ENCODE measurements around the gene STAB1.
"Not testable (repeated sequence)": the region's sequence is repeated elsewhere in the genome, so short reads cannot be mapped to it uniquely, and the experiment has no call there.

Gene STAB1

DNA sequence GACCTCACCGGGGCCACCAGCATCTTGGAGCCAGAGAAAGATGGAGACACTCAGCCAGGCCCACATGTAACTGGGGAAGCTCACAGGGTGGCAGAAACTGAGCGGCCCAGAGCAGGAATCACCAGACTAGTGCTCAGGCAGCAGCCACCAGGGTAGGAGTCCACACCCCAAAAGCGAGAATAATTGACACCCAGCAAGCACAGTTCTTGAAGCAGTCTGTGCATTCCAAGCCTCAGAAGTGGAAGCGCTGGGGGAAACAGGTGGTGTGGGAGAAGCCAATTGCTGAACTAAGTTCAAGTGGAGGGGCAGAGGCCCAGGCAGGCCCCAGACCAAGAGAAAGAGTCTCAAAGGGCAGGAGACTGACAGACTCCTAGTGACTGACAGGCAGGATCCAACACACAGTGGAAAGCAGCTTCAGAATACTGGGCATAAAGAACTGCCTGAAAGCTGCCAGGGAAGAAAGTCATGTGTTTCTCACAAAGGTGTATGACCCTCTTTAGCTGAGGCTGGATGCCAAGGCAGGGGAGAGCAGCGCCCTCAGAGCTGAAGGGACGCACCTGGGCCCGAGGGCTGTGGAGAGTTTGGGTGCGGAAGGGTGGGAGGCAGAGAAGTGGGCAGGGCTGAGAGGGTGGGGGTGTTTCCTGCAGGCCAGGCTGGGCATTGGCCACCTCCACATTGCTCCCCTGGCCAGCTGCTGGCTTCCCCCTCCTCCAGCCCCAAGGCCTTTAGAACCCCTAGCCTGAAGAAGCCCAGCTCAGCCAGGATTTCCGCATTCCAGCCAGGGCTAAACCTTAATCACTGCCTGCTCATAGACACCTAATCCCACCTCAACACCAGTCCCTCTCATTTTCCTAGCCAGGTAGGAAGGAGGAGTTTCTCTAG lies 30.8 kb downstream of the STAB1 start:
- peak overlapping the region; percentile 67 for H3K27ac Mint-ChIP-seq
- peaks cover 84% of the 10 kb centered on the region for H3K36me3 Mint-ChIP-seq (ENCODE audit: low read depth)

DNA sequence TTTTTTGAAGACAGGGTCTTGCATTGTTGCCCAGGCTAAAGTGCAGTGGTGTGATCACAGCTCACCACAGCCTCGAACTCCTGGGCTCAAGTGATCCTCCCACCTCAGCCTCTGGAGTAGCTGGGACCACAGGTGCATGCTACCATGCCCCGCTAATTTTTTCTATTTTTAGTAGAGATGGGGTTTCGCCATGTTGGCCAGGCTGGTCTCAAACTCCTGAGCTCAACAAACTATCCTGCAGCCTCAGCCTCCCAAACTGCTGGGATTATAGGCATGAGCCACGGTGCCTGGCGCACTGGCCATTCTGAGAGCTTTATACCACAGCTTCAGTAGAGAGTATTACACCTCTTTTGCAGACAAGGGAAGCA lies 31.5 kb downstream of the STAB1 start:
- H3K4me3 Mint-ChIP-seq; intact Hi-C loops (cut with micrococcal nuclease); H3K9me3 Mint-ChIP-seq; H3K27me3 Mint-ChIP-seq: not testable (repeated sequence)
- Mint-ChIP-seq H3K4me1 (ENCODE audit: low read depth) (peaks cover 35% of the 10 kb centered on the region), H3K36me3 (ENCODE audit: low read depth) (peaks cover 77% of the 10 kb centered on the region), H3K27ac (peak overlapping the region; percentile 67)

More for the DNA sequence above, 30.8 kb downstream of the STAB1 start:
- H3K4me3 Mint-ChIP-seq: no peak overlapping the region
- intact Hi-C loops (cut with micrococcal nuclease): no loop called here
- H3K27me3 Mint-ChIP-seq: no peaks in the 10 kb centered on the region
- no peaks in the 10 kb centered on the region for H3K9me3 Mint-ChIP-seq
- peaks cover 37% of the 10 kb centered on the region for H3K4me1 Mint-ChIP-seq (ENCODE audit: low read depth)

DNA sequence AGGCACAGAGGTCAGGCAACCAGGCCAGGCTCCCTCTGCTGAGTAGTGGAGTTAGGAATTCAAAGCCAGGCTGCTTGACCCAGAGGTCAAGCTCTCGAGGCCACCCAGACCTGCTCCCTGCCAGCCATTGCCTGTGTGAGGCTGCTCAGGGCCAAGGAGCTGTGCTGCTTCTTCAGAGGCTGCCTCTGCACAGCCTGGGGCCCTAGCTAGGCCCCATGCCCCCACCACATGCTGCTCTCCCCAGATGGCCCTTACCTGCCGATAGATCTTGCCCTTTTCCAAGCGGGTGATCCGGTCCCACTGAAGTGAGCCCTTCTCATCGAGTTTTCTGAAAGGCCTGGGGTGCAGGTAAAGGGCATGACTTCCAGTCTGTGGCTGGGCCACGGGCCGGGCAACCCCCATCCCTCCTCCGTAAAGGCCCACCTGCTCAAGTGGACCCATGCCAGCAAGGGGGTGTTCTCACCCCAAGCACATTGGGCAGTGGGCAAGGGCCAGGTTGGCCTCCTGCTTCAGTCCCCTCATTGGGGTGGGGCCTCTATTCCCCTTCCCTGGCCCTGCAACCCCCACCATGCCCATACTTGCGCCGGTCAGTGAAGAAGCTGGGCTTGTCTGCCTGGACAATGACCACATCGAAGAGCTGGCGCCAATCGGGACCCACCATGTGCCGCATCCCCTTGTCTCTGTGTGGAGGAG lies 32.0 kb downstream of the STAB1 start:
- Mint-ChIP-seq H3K4me1 (ENCODE audit: low read depth) (peaks cover 38% of the 10 kb centered on the region), H3K27ac (peak overlapping the region; percentile 42), H3K9me3 (no peaks in the 10 kb centered on the region), H3K27me3 (no peaks in the 10 kb centered on the region), H3K36me3 (ENCODE audit: low read depth) (peaks cover 72% of the 10 kb centered on the region), H3K4me3 (no peak overlapping the region)
- intact Hi-C loops (cut with micrococcal nuclease): no loop called here

DNA sequence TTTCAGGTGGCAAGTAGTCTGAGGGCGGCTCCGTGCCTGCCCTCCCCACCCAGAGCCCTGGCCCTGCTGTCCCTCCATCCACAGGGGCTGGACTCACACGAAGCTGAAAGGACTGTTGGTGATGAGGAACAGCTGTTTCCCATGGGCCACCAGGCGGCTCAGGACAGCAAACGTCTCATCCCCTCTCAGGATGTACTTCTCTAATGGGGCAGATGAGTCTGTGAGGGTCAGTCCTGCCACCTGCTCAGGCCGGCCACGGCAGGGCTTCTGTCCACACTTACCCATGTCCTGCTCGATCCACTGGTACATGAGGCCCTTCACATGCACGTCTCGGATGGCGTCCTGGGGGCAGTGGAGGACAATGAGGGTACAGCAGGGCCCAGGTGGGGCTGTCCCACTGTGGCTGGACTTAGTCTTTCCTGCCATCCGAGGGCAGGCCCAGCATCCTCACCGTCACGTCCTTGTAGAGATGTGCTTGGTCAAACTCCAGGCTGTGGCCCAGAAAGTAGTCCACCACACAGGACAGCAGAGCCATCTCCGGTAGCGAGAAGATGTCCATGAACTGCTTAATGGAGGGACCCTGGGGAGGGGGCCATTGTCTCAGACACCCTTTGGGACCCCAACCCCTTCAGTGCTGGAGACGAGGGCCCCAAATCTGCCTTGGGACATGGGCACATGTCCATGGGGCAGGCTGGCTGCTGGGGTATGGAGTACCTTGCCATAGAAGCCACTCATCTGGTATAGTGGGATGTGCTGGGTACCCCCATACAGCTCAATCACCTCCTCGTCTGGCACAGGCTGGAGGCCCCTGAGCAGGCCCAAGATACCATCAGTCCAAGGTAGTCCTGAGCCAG lies 32.8 kb downstream of the STAB1 start:
- no peaks in the 10 kb centered on the region for H3K27me3 Mint-ChIP-seq
- no peaks in the 10 kb centered on the region for H3K9me3 Mint-ChIP-seq

DNA sequence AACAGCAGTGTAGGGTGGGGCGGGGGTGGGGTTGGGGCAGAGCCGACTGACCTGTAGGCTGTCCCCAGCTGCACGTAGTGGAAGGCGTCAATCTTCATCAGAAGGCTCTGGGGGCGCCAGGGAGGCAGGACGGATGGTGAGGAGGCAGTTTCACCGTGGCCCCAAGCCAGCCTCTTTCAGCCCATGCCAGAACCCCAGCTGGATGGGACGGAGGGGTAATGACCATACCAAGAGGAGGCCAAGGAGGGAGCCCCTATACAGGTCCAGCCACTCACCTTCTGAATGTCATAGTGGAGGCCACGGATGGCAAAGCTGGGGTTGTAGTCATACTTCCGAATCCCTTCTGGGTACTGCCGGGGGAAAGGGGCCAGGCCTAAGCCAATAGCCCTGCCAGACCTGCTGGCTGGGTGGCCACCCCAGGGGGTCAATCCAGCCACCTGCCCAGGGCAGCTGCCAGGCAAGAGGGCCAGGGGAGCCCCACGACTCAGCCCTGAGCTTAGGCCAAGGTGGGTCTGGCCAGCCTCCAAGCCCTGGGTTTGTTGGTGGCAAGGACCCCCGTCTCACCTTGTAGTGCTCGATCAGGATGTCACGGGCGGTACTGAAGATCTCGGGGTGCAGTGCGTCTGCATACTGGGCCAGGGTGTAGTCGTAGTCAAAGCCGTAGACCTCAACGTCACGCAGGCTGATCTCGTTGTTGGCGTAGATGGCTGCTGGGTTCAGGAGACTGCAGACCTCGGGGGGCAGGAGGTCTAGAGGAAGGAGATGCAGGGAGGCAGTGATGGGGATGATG lies 33.6 kb downstream of the STAB1 start:
- no peaks in the 10 kb centered on the region for H3K9me3 Mint-ChIP-seq
- H3K36me3 Mint-ChIP-seq (ENCODE audit: low read depth): peaks cover 56% of the 10 kb centered on the region
- H3K27me3 Mint-ChIP-seq: no peaks in the 10 kb centered on the region
- no peak overlapping the region for H3K4me3 Mint-ChIP-seq
- peaks cover 38% of the 10 kb centered on the region for H3K4me1 Mint-ChIP-seq (ENCODE audit: low read depth)
- intact Hi-C loops (cut with micrococcal nuclease): no loop called here
- peak overlapping the region; percentile 10 for H3K27ac Mint-ChIP-seq

More for the DNA sequence above, 32.8 kb downstream of the STAB1 start:
- intact Hi-C loops (cut with micrococcal nuclease): no loop called here
- Mint-ChIP-seq H3K4me1 (ENCODE audit: low read depth) (peaks cover 45% of the 10 kb centered on the region), H3K36me3 (ENCODE audit: low read depth) (peaks cover 64% of the 10 kb centered on the region), H3K4me3 (no peak overlapping the region), H3K27ac (peak overlapping the region; percentile 42)

DNA sequence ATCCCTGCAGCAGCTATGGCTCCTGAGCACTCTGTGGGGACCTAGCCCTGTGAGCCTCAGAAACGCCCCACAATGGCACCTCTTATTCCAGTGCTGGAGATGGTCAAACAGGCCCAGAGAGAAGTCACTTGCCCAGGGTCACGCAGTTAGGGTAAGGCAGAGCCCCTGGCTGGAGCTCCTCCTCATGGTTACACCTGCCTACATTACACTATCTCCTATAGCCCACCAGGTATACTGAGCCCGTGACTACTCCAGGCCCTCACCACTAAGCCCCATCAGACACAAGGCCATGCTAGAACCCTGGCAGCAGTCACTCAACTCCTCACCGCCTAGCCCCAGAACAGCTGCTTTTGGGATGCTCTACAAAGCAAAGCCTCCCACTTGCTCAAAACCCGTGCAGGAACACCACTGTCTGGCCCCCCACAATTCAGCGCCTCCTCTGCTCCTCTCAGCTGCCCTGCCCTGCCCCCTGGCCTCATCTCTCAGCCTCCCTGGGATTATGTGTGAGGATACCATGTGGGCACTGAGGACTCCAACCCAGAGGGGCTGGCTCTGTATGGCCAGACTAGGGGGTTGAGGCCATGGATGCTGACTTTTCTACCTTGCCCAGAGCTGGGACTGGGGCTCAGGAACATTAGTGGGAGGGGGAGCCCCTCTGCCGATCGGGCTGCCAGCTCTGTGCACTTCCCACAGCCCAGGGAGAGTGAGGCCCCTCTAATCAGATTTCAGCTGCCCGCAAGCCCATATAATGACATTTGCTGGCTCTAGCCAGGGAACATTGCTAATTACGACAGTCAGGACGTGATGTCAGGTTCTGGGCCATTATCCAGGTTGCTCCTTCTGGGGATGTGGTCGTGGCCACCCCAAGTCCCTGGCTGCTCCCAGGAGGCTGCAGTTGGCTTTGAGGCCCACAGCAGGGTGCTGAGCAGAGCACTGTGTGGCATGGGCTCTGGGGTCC lies 34.5 kb downstream of the STAB1 start:
- intact Hi-C loops (cut with micrococcal nuclease): no loop called here
- Mint-ChIP-seq H3K4me1 (ENCODE audit: low read depth) (peaks cover 37% of the 10 kb centered on the region), H3K27me3 (peaks cover 2% of the 10 kb centered on the region), H3K9me3 (no peaks in the 10 kb centered on the region), H3K36me3 (ENCODE audit: low read depth) (peaks cover 47% of the 10 kb centered on the region), H3K4me3 (no peak overlapping the region), H3K27ac (peak overlapping the region; percentile 33)

DNA sequence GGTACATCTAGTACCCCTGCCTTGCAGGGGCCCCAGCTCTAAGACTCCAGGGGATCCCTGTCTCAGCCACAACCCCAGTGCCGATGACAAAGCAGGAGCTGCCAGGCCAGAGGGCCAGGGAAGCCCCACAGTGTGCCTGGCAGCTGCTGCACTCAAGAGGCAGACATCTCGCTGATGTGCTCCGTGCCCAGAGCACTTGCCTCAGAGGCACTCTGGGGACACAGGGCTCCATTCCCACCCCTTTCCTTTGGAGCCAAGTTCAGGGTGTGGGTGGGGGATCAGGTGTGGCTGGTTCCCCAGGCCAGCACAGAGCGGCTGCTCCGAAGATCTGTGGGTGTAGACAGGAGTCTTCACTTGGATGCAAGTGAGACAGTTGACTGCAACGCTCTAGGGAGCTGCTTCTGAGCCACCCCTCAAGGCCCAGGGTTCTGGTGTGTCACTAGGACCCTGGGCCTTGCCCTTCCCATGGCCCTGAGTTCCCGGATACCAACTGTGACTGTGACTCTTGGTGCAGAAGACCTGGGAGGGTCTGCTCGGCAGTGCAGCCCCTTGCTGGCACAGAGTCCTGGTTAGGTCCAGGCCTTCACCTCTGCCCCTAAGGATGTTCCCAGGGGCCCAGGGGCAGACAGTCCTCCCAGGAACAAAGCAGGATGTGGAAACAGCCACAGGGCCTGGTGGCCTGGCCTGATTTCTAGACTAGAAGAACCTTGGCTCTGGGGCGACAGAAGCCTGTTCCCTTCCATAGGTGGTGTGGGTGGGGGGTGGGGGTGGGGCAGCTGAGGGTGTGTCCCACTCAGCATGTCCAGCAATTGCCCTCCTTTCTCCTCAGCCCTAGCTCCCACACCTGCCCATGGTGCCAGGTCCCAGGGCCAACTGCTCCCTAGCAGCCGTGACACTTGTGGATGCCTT lies 36.0 kb downstream of the STAB1 start:
- H3K4me3 Mint-ChIP-seq: no peak overlapping the region
- H3K4me1 Mint-ChIP-seq (ENCODE audit: low read depth): peaks cover 42% of the 10 kb centered on the region
- no peaks in the 10 kb centered on the region for H3K9me3 Mint-ChIP-seq
- H3K36me3 Mint-ChIP-seq (ENCODE audit: low read depth): peaks cover 32% of the 10 kb centered on the region
- H3K27me3 Mint-ChIP-seq: peaks cover 2% of the 10 kb centered on the region
- no peak overlapping the region for H3K27ac Mint-ChIP-seq
- intact Hi-C loops (cut with micrococcal nuclease): no loop called here

DNA sequence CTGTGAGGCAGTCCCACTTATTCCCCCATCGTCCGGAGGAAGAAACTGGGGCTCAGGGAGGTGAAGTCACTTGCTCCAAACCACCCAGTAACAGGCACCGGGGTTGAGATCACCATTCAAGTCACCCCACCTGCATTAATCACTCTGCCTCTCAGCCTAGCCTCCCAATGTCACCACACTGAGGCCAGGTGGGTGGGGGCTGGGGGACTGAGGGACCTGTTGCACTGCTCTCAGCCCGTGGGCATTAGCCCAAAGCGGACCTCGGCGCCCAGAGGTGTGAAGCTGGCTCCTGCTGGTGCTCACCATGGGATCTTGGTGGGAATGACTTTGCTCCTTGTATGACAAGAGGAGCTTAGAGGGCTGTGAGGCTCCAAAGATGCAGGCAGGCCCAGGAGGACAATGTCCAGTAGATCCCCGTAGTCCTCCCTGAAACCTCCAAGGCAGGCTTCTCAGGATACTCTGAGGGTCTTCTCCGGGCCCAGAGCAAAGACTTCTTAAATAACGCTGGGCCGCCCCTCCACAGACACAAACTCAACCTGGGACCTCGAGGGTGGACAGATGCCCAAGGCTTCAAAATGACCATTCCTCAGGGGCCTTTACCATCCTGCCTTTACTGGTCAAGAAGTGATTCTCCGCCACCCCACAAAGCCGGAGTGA lies 36.9 kb downstream of the STAB1 start:
- H3K27ac Mint-ChIP-seq: peak overlapping the region; percentile 45
- H3K4me3 Mint-ChIP-seq: peak overlapping the region; percentile 81
- intact Hi-C loops (cut with micrococcal nuclease): no loop called here
- H3K27me3 Mint-ChIP-seq: peaks cover 2% of the 10 kb centered on the region
- peaks cover 39% of the 10 kb centered on the region for H3K4me1 Mint-ChIP-seq (ENCODE audit: low read depth)
- peaks cover 31% of the 10 kb centered on the region for H3K36me3 Mint-ChIP-seq (ENCODE audit: low read depth)
- H3K9me3 Mint-ChIP-seq: no peaks in the 10 kb centered on the region

DNA sequence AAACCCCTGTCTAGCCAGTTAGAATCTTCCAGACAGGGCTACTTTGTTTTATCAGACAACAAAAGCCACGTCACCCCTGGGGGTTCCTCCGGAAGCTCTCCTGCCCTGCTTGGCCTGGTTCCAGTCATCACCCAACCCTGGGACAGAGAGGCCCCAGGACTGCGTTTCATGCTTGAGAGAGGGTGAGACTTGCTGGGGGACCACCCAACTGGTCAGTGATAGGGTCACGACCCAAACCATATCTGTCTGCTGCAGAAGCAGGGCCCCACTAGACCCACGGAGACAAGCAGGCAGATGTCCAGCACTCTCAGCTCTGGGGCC lies 37.3 kb downstream of the STAB1 start:
- intact Hi-C loops (cut with micrococcal nuclease): no loop called here
- Mint-ChIP-seq H3K36me3 (ENCODE audit: low read depth) (peaks cover 30% of the 10 kb centered on the region), H3K4me3 (peak overlapping the region; percentile 81), H3K4me1 (ENCODE audit: low read depth) (peaks cover 40% of the 10 kb centered on the region), H3K9me3 (no peaks in the 10 kb centered on the region), H3K27me3 (peaks cover 2% of the 10 kb centered on the region), H3K27ac (peak overlapping the region; percentile 45)

DNA sequence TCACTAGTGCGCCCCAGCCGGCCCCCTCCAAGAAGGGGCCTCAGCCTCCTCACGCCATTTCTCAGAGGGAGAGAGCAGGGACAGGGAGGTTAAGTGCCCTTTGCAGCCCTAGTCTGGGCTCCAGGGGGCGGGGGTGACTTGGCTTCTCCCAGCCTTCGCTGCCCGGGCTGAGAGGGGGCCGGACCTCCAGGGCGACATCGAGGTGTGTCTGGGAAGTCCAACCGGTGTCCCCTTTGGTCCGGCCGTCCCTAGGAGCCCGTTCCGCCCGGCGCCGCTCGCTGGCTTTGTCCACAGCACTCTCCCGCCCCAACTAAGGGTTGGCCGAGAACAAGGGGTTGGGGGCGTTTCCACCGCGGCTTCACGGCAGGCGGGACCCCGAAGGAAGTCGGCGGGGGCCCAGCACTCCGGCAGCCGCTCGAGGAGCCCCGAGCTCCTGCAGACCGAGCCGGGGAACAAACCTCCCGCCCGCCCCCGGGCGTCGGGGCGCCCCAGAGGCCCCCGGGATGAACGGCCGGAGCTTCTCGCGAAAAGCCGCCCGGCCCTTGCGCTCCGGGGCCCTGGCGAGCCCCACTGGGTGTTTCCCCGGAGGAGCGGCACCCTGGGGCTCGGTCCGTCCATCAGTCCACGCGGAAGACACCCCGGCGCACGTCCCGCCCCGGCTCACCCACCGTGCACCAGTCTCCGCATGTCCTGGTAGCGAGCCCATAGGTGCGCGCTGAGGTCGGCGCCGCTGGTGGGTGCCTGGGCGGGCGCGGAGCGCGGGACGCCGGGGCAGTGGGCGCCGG lies 37.9 kb downstream of the STAB1 start:
- Mint-ChIP-seq H3K27me3 (peaks cover 2% of the 10 kb centered on the region), H3K27ac (peak overlapping the region; percentile 45), H3K36me3 (ENCODE audit: low read depth) (peaks cover 30% of the 10 kb centered on the region), H3K4me1 (ENCODE audit: low read depth) (peaks cover 46% of the 10 kb centered on the region), H3K9me3 (no peaks in the 10 kb centered on the region), H3K4me3 (peak overlapping the region; percentile 81)
- intact Hi-C loops (cut with micrococcal nuclease): no loop called here

Measured in dendritic cell treated with granulocyte-macrophage colony-stimulating factor and Interleukin-4, amounts not matched to agents 40 ng/mL and 50 ng/mL, for 4 days (primary cell).